Measurements from ENCODE around the gene DES.

DES gene

DNA sequence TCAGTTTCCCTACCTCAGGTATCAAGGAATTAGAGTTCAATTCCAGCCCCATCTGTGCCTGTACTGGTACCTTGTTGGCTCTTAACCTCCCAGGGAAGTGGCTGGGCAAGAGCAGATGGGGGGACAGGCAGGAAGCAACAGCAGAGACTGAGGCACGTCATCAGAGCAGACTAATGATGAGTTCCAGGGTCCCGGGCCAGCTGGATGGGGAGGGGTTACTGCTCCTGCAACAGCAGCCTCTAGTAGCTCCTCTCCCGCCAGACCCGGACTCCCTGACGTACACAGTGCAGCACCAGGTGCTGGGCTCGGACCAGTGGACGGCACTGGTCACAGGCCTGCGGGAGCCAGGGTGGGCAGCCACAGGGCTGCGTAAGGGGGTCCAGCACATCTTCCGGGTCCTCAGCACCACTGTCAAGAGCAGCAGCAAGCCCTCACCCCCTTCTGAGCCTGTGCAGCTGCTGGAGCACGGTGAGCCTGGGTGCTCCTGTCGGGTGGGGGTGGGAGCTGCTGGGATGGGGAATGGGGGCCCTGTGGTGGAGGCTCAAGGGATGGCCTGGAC lies 54.5 kb downstream of the DES start:
- no peak for DNase-seq (ENCODE audit: low read depth)

- DNase-seq (ENCODE audit: low read depth), result no peak
These were observed 55.3 kb downstream of the DES start for GRCh38 chr2:219473511-219473910.

DNA sequence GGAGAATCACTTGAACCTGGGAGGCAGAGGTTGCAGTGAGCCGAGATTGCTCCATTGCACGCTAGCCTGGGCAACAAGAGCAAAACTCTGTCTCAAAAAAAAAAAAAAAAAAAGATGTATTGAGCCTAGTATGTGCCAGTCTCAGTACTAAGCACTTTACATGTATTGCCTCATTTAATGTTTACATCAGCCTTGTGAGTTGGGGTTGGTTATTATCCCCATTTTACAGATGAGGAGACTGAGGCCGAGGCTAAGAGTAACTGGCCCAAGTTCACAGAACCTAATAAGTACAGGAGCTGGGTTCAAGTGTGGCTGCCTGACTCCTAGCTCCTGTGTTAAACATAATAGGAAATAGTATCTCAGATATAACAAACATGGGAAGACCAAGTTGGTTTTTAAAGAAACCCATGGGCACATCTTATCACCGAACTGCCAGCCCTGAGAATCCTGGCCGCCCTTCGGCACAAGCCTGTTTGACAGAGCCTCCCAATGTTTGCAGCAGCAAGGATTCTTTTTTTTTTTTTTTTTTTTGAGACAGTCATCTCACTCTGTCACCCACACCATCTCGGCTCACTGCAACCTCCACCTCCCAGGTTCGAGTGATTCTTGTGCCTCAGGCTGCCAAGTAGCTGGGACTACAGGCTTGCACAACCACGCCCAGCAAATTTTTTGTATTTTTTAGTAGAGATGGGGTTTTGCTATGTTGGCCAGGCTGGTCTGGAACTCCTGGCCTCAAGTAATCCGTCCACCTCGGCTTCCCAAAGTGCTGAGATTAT lies 56.3 kb downstream of the DES start:
- DNase-seq (ENCODE audit: low read depth), result no peak

- no peak for DNase-seq (ENCODE audit: low read depth)
These were observed 57.1 kb downstream of the DES start for GRCh38 chr2:219475278-219475677.

DNA sequence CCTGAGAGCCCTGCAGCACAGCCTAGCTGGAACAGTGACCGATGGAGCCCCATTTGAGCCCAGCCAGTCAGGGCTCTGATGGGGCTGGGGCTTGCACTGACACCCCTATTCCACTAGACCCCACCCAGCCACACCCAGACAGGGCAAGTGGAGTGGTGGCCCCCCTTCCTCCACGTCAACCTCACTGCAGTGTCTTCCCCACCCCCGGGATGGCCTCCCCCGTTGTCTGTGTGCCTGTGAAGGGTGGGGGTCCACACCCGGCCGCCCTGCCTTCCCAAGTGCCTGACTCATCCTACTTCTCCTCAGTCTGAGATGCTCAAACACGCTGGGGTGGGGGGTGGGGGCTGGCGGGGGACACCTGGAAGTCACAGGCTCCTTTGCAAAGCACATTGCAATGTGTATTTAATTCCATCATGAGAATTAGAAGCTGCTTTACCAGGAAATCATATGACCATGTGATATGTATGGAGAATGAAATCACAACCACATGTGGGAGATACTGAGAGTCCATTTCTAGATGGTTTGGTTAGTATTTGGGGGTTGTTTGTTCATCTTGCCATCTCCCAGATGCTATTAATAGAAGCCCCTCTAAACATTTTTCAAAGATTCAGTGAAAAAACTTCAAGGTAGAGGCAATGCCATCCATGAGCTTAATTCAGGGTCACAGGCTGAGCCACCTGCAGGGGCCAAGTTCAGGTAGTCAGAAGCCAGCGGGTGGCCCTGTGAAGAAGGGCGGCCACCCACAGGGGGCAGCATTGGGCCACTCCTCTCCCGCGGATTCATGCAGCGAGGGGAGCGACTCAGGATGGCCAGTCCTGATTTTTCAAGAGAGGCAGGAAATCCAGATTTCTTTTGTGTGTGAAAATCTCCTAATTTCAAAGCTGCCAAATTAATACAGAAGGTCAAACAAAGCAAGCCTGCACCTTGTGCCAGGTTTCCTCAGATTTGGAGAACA lies 57.8 kb downstream of the DES start:
- peak; percentile 27 for DNase-seq (ENCODE audit: low read depth)
